ENCODE measurements around the gene KRT75.

The KRT75 gene

DNA sequence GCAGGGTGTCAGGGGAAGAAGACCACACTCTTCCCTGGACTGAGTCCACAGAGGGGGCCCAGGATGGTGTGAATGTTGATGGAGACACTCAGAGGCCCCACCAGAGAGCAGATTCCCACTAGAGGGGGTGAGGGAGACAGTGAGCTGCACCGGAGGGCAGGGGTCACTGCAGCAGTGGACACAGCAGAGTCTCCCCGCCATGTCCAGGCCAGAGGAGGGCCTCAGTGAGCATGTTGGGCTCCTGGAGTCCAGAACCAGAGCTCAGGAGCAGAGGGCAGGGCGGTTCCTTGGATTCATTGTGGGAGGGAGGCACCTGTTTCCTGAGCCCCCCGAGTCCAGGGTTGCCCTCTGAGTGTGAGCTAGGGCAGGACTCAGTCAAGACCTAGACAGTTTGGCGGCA lies 26.3 kb downstream of the KRT75 start:
- H3K9me2 ChIP-seq (replicated peaks; ENCODE audit: low read depth, low read length) = no peaks in the 10 kb centered on the region
- H3K4me2 ChIP-seq (ENCODE audit: low read depth, low read length, poor library complexity, severe bottlenecking) = no peak overlapping the region
- no peak overlapping the region for H2AFZ ChIP-seq (ENCODE audit: low read length)
- no peaks in the 10 kb centered on the region for H3F3A ChIP-seq (ENCODE audit: low read depth)
- no peaks in the 10 kb centered on the region for H4K20me1 ChIP-seq (ENCODE audit: insufficient read depth, low read length, poor library complexity, severe bottlenecking)
- TF ChIP-seq, protein P1, sequence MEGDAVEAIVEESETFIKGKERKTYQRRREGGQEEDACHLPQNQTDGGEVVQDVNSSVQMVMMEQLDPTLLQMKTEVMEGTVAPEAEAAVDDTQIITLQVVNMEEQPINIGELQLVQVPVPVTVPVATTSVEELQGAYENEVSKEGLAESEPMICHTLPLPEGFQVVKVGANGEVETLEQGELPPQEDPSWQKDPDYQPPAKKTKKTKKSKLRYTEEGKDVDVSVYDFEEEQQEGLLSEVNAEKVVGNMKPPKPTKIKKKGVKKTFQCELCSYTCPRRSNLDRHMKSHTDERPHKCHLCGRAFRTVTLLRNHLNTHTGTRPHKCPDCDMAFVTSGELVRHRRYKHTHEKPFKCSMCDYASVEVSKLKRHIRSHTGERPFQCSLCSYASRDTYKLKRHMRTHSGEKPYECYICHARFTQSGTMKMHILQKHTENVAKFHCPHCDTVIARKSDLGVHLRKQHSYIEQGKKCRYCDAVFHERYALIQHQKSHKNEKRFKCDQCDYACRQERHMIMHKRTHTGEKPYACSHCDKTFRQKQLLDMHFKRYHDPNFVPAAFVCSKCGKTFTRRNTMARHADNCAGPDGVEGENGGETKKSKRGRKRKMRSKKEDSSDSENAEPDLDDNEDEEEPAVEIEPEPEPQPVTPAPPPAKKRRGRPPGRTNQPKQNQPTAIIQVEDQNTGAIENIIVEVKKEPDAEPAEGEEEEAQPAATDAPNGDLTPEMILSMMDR (conservative IDR thresholded peaks at IDR 0.05; ENCODE audit: low read length) = no peak
- no peak for TF ChIP-seq EZH2phosphoT487 (IDR thresholded peaks at IDR 0.05; ENCODE audit: borderline replicate concordance)
- H3K4me1 ChIP-seq (ENCODE audit: insufficient read depth, low read length, poor library complexity, severe bottlenecking) = no peaks in the 10 kb centered on the region
- H3K9ac ChIP-seq (ENCODE audit: low read depth, low read length, poor library complexity, severe bottlenecking) = no peak overlapping the region
- H3K27me3 ChIP-seq (ENCODE audit: insufficient read depth, low read length, poor library complexity, severe bottlenecking) = no peaks in the 10 kb centered on the region
- no peaks in the 10 kb centered on the region for H3K79me2 ChIP-seq (ENCODE audit: insufficient read depth, low read length)
- H3K9me3 ChIP-seq (ENCODE audit: insufficient read depth, low read depth, low read length) = no peaks in the 10 kb centered on the region
- H3K4me3 ChIP-seq (ENCODE audit: low read length, poor library complexity, severe bottlenecking) = no peak overlapping the region
- H3K36me3 ChIP-seq (ENCODE audit: insufficient read depth, low read length) = no peaks in the 10 kb centered on the region

DNA sequence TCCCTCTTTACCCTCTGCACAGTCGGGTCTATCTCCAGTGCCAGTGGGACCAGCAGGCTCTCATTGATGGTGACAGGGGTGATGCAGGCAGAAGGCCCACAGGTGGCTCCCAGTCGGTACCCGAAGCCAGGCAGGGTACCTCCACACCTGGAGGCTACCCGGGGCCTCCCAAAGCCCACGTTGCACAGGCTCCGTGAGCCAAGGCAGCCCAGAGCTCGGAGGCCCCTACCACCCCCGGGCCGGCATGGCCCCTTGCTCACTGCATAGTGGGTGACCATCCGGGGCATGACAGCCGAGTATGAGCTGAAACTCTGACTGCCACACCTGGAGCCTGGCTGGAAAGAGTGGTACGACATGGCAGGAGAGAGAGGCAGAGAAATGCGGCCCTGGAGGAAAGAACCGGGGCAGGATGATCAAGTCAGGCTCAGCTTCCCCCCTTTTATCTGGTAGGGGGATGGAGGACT lies 28.2 kb downstream of the KRT75 start, which contains the start of gene KRT82:
Gene KRT82 (minus strand): TSS at position 414 of the 464 bp plus-strand sequence. CDS start 58 bp downstream, at position 356.
- Histone ChIP-seq H3K27me3 (ENCODE audit: insufficient read depth, low read length, poor library complexity, severe bottlenecking) (no peaks in the 10 kb centered on the region), H4K20me1 (ENCODE audit: insufficient read depth, low read length, poor library complexity, severe bottlenecking) (no peaks in the 10 kb centered on the region), H3K79me2 (ENCODE audit: insufficient read depth, low read length) (no peaks in the 10 kb centered on the region), H3K36me3 (ENCODE audit: insufficient read depth, low read length) (no peaks in the 10 kb centered on the region), H3K4me1 (ENCODE audit: insufficient read depth, low read length, poor library complexity, severe bottlenecking) (no peaks in the 10 kb centered on the region), H3K9me2 (replicated peaks; ENCODE audit: low read depth, low read length) (no peaks in the 10 kb centered on the region), H3F3A (ENCODE audit: low read depth) (no peaks in the 10 kb centered on the region), H3K9me3 (ENCODE audit: insufficient read depth, low read depth, low read length) (no peaks in the 10 kb centered on the region), H3K4me3 (ENCODE audit: low read length, poor library complexity, severe bottlenecking) (no peak within 1 kb of the TSS), H3K9ac (ENCODE audit: low read depth, low read length, poor library complexity, severe bottlenecking) (no peak within 1 kb of the TSS), H2AFZ (ENCODE audit: low read length) (no peak within 1 kb of the TSS), H3K4me2 (ENCODE audit: low read depth, low read length, poor library complexity, severe bottlenecking) (no peak within 1 kb of the TSS)
- TF ChIP-seq, protein P1 (conservative IDR thresholded peaks at IDR 0.05; ENCODE audit: low read length) = no peak
- TF ChIP-seq EZH2phosphoT487 (IDR thresholded peaks at IDR 0.05; ENCODE audit: borderline replicate concordance) = no peak

GRCh38 chr12:52404951-52405350 lies 29.2 kb downstream of the KRT75 start:
- Histone ChIP-seq H3K9ac (ENCODE audit: low read depth, low read length, poor library complexity, severe bottlenecking) (no peak overlapping the region), H3K4me1 (ENCODE audit: insufficient read depth, low read length, poor library complexity, severe bottlenecking) (no peaks in the 10 kb centered on the region), H3K27me3 (ENCODE audit: insufficient read depth, low read length, poor library complexity, severe bottlenecking) (no peaks in the 10 kb centered on the region), H3K36me3 (ENCODE audit: insufficient read depth, low read length) (no peaks in the 10 kb centered on the region), H3F3A (ENCODE audit: low read depth) (no peaks in the 10 kb centered on the region), H3K4me3 (ENCODE audit: low read length, poor library complexity, severe bottlenecking) (no peak overlapping the region), H4K20me1 (ENCODE audit: insufficient read depth, low read length, poor library complexity, severe bottlenecking) (no peaks in the 10 kb centered on the region), H3K9me3 (ENCODE audit: insufficient read depth, low read depth, low read length) (no peaks in the 10 kb centered on the region), H2AFZ (ENCODE audit: low read length) (no peak overlapping the region), H3K4me2 (ENCODE audit: low read depth, low read length, poor library complexity, severe bottlenecking) (no peak overlapping the region), H3K9me2 (replicated peaks; ENCODE audit: low read depth, low read length) (no peaks in the 10 kb centered on the region), H3K79me2 (ENCODE audit: insufficient read depth, low read length) (no peaks in the 10 kb centered on the region)
- TF ChIP-seq, protein P1 (conservative IDR thresholded peaks at IDR 0.05; ENCODE audit: low read length) = no peak
- TF ChIP-seq EZH2phosphoT487 (IDR thresholded peaks at IDR 0.05; ENCODE audit: borderline replicate concordance) = no peak
